Keratinocyte (primary cell): ENCODE results near the gene CRTC3. TPM values are rescaled to one million over a fixed set of nuclear protein-coding genes. Genes with fewer than 3 reads are reported as not detected.

Source experiments
- DNase-seq: peaks from one replicate; pipeline ENCODE4 v3.0.0-alpha.2; 2011; ENCODE audit warnings: low read depth, missing footprints, low spot score
- FAIRE-seq: peaks from 2 replicates; lab custom pipeline; 2011; peaks lifted over from hg19 to GRCh38; lab: Jason Lieb, UNC
- H2AFZ ChIP-seq: 2 replicates; pipeline ENCODE4 v1.6.0; 2012; ENCODE audit warnings: low read length, control low read depth, inconsistent platforms; ENCODE audit not compliant: control insufficient read depth
- H3K27ac ChIP-seq: 2 replicates; pipeline ENCODE4 v1.5.1; 2011; ENCODE audit warnings: low read length; ENCODE audit not compliant: control insufficient read depth, insufficient read depth
- H3K27me3 ChIP-seq: 3 replicates; pipeline ENCODE4 v1.6.0; 2011; ENCODE audit warnings: low read length; ENCODE audit not compliant: control insufficient read depth, insufficient read depth; ENCODE audit errors: extremely low read depth
- H3K36me3 ChIP-seq, 2 experiments: 2 replicates in 1 of 2; 3 replicates in 1 of 2; pipeline ENCODE4 v1.5.1; 2011; ENCODE audit warnings: low read length in 2 of 2, mild to moderate bottlenecking in 1 of 2; ENCODE audit not compliant: control insufficient read depth in 2 of 2, insufficient read depth in 2 of 2; ENCODE audit errors: extremely low read depth in 1 of 2
- H3K4me1 ChIP-seq: 3 replicates; pipeline ENCODE4 v1.5.1; 2011; ENCODE audit warnings: low read length; ENCODE audit not compliant: control insufficient read depth, insufficient read depth; ENCODE audit errors: extremely low read depth
- H3K4me2 ChIP-seq: 3 replicates; pipeline ENCODE4 v1.6.0; 2011; ENCODE audit warnings: low read depth, low read length; ENCODE audit not compliant: control insufficient read depth, insufficient read depth; ENCODE audit errors: extremely low read depth
- H3K4me3 ChIP-seq, 3 experiments: fragments of 200-600 bp in 1 of 3; sonication (generic) in 1 of 3; 2 replicates in 2 of 3; 3 replicates in 1 of 3; pipeline ENCODE4 v1.5.1; 2011 to 2016; ENCODE audit warnings: low read length in 3 of 3, mild to moderate bottlenecking in 3 of 3, control low read depth in 2 of 3, inconsistent platforms in 1 of 3, low read depth in 1 of 3, mixed read lengths in 1 of 3, mixed run types in 1 of 3, moderate library complexity in 1 of 3; ENCODE audit not compliant: control insufficient read depth in 2 of 3, insufficient read depth in 2 of 3; ENCODE audit errors: extremely low read depth in 1 of 3
- H3K79me2 ChIP-seq: 2 replicates; pipeline ENCODE4 v1.6.0; 2012; ENCODE audit warnings: low read length; ENCODE audit not compliant: control insufficient read depth, insufficient read depth
- H3K9ac ChIP-seq: 3 replicates; pipeline ENCODE4 v1.6.0; 2011; ENCODE audit warnings: low read length; ENCODE audit not compliant: control insufficient read depth, insufficient read depth; ENCODE audit errors: extremely low read depth
- H3K9me1 ChIP-seq: 3 replicates; pipeline ENCODE4 v1.6.0; 2011; ENCODE audit warnings: low read length; ENCODE audit not compliant: control insufficient read depth, insufficient read depth; ENCODE audit errors: extremely low read depth
- H3K9me3 ChIP-seq: 2 replicates; pipeline ENCODE4 v1.5.1; 2012; ENCODE audit warnings: low read depth, low read length; ENCODE audit not compliant: control insufficient read depth
- H4K20me1 ChIP-seq: 3 replicates; pipeline ENCODE4 v1.6.0; 2011; ENCODE audit warnings: low read length; ENCODE audit not compliant: control insufficient read depth, insufficient read depth; ENCODE audit errors: extremely low read depth
- CTCF ChIP-seq, 3 experiments: IDR thresholded peaks in 1 of 3; conservative IDR thresholded peaks in 1 of 3; optimal IDR thresholded peaks in 1 of 3; 2 replicates in 2 of 3; 3 replicates in 1 of 3; pipeline versions ENCODE3 to v1.5.1; 2011; ENCODE audit warnings: low read length in 3 of 3, mild to moderate bottlenecking in 3 of 3, moderate library complexity in 2 of 3, control low read depth in 1 of 3, inconsistent platforms in 1 of 3; ENCODE audit not compliant: insufficient read depth in 2 of 3; ENCODE audit errors: extremely low read depth in 1 of 3
- EZH2 ChIP-seq: IDR thresholded peaks from one replicate; pipeline ENCODE4 v1.6.1; 2012; ENCODE audit warnings: inconsistent platforms, mild to moderate bottlenecking, low read length, moderate library complexity
- dilution Hi-C: fragments of 300-500 bp; cut with MboI; formaldehyde crosslinking; loops from one replicate; pipeline ENCODE4 v1.7.0; 2020; ENCODE audit warnings: low sequenced_read_pairs; ENCODE audit not compliant: extremely low pct_ligation_motif_present
- polyA plus RNA-seq, 5 experiments: library from polyadenylated mRNA; depleted of rRNA in 3 of 5; stranded (reverse) in 3 of 5; stranded (forward) in 1 of 5; unstranded in 1 of 5; fragments of >200 nt; gene quantifications; 1 replicate in 1 of 5; 2 replicates in 3 of 5; 3 replicates in 1 of 5; pipeline versions ENCODE4 v1.2.1 to v1.2.3, GENCODE V29; 2011 to 2012; ENCODE audit warnings: missing spikeins in 2 of 5, low read depth in 1 of 5, low replicate concordance in 1 of 5

CRTC3 gene
- polyA plus RNA-seq, 1 donor (not counting 4 experiments of a cell fraction or from before 2014, with no cell fraction given) = 11.9 TPM

- dilution Hi-C loops = no loop called here
- Histone ChIP-seq H3K4me1 (peaks cover 7% of the 10 kb centered on the region), H2AFZ (no peak overlapping the region), H3K9me3 (no peaks in the 10 kb centered on the region), H3K79me2 (no peaks in the 10 kb centered on the region), H3K4me2 (no peak overlapping the region), H3K4me3 (no peak overlapping the region), H3K27ac (no peak overlapping the region), H4K20me1 (no peaks in the 10 kb centered on the region), H3K36me3 (peaks cover 28 to 31% of the 10 kb centered on the region in 2 experiments), H3K9ac (no peak overlapping the region), H3K9me1 (no peaks in the 10 kb centered on the region), H3K27me3 (no peaks in the 10 kb centered on the region)
- no peak for TF ChIP-seq EZH2
- TF ChIP-seq CTCF (optimal IDR thresholded peaks at IDR 0.05 in 1 of 3, IDR thresholded peaks at IDR 0.05 in 1 of 3, conservative IDR thresholded peaks at IDR 0.05 in 1 of 3; ENCODE audit: extremely low read depth in 1 of 3, insufficient read depth in 2 of 3, low read length in 3 of 3) = no peak
- FAIRE-seq (no peak), DNase-seq (no peak)
Observed at GRCh38 chr15:90497912-90498311, 31.8 kb upstream of the CRTC3 start.

GRCh38 chr15:90500171-90500570, 29.6 kb upstream of the CRTC3 start:
- no peaks in the 10 kb centered on the region for H3K79me2 ChIP-seq
- H3K9ac ChIP-seq = no peak overlapping the region
- no peaks in the 10 kb centered on the region for H3K9me3 ChIP-seq
- dilution Hi-C loops = no loop called here
- H3K9me1 ChIP-seq = no peaks in the 10 kb centered on the region
- TF ChIP-seq CTCF (optimal IDR thresholded peaks at IDR 0.05 in 1 of 3, IDR thresholded peaks at IDR 0.05 in 1 of 3, conservative IDR thresholded peaks at IDR 0.05 in 1 of 3; ENCODE audit: extremely low read depth in 1 of 3, insufficient read depth in 2 of 3, low read length in 3 of 3) (no peak), EZH2 (no peak)
- no peak overlapping the region for H2AFZ ChIP-seq
- no peak for FAIRE-seq
- no peaks in the 10 kb centered on the region for H4K20me1 ChIP-seq
- no peak overlapping the region for H3K4me2 ChIP-seq
- peaks cover 7% of the 10 kb centered on the region for H3K4me1 ChIP-seq
- H3K4me3 ChIP-seq = no peak overlapping the region
- peaks cover 19 to 24% of the 10 kb centered on the region in 2 experiments for H3K36me3 ChIP-seq
- DNase-seq = no peak
- no peaks in the 10 kb centered on the region for H3K27me3 ChIP-seq
- H3K27ac ChIP-seq = no peak overlapping the region
